Measurements from ENCODE around the gene CACYBP. TPM values are rescaled to one million over a fixed set of nuclear protein-coding genes. Genes with fewer than 3 reads are reported as not detected.

The CACYBP gene
- total RNA-seq, 1 experiment from 2014 or later = 282 TPM

DNA sequence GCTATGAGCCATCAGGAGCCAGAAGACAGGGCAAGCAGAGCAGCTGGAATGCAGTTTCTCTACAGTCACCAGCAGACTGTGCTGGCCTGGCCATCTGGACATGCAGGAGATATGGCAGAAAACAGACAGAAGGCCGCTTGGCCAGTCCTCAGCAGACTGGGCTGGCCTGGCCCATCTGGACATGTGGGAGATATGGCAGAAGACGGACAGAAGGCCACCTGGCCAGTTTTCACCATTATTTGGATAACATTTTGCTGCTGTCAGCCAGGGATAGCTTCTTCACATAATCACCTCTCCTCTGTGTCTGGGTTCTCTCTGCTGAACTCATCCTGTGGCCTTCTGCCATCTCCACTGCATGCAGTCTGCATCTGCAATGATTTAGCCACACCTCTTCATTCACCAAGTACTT is 25.0 kb upstream of the CACYBP start:
- no peak for DNase-seq (ENCODE audit: low read depth)

DNA sequence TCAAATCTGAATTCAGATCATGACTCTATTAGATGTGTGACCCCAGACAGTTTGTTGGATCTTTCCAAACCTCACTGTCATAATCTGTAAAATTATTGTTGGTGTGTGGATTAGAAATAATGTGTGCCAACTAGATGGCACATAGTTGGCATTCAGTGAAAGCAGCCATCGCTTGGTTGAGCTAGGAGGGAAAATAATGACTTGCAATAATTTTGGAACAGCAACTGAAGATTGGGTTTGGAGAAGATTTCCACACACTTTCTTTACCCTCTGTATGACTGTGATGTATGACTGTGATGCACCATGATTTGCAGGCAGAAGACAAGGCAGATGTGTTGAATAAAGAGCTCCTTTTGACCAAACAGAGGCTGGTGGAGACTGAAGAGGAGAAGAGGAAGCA is 24.0 kb upstream of the CACYBP start:
- DNase-seq (ENCODE audit: low read depth) = no peak

DNA sequence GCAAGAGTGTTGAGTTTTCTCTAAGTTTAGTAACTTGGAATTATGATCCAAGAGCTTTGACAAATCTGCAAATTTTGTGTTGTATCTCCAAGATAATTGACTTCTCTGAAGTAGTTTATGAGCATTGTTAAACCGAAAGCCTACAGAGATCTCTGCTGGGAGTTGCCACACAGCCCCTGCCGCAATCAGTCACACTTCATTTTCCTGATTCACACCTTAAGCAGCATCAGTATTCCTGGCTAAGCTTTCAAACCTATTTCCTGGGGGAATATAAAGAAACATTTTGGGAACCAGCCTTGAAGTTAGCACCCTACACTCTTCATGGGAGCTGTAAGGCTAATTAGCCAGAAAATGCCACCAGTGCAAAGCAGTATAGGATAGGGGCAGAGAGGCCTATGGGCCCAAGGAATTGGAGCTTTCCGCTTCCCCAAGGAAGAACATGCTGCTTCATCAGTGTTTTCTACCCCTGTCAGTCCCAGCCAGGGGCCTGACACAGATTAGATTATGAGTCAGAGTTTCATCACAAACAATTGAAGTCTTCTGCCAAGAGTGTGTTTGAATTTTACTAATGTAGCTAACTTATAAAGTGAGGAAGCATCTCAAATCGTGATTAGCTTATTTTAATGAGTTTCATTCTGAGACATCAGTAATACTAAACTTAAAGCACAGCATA is 23.2 kb upstream of the CACYBP start:
- DNase-seq (ENCODE audit: low read depth) = peak; percentile 48

DNA sequence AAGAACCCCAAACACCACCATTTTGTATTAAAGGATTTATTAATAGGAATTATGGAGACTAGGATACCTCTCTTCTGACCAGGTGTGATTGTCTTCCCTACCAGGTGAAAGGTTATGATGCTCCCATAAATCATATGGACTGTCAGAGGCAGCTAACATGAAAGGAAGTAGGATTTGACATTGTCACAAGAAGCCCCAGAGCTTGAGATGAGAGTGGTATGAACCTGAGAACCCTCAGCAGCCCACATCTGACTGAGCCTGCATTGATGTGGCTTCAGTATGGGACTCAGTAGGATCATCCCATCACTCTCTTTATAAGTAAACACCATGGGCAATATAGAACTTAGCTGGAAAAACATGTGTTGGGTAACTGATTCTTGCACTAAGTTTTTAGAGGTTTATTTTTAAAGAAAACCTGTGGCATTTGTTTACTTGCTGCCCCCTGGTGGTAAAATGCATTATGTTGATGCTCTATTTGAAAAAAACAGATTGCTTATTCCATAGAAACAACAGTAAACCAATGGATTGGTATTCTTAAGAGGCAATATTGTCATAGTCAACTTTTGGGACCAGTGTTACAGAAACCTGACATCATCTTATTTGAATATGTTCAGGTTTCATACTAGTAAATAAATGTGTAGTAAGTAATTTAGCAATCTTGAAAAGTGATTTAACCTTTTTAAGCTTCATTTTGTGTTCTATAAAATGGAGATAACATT is 16.6 kb upstream of the CACYBP start:
- peak; percentile 28 for DNase-seq (ENCODE audit: low read depth)

DNA sequence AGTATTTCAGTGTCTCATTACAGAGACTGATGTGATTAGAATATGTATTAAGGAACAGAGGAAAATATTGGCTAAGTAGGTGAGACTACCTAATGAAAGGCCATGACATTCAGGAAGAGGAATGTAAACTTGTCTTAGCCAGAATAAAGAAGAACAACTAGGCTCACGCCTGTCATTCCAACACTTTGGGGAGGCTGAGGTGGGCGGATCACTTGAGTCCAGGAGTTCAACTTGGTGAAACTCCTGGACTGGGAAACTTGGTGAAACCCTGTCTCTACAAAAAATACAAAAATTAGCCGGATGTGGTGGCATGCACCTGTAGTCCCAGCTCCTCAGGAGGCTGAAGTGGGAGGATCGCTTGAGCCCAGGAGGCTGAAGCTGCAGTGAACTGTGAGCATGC is 14.8 kb upstream of the CACYBP start:
- no peak for DNase-seq (ENCODE audit: low read depth)

DNA sequence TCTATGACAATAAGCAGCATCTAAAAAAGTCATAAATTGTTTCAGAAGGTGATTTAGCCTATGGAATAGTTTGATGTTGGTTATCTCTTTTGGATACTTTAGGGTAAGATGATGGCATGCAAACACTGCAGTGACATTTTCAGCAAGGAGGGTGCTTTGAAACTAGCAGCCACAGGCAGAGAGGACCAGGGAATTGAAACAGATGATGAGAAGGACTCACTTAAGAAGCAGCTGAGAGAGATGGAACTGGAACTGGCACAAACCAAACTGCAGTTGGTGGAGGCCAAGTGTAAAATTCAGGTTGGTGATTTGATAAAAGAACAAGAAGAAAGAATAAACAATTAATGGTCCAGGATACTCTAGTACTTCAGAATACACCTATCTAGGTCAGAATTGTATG is 11.2 kb upstream of the CACYBP start:
- no peak for DNase-seq (ENCODE audit: low read depth)

DNA sequence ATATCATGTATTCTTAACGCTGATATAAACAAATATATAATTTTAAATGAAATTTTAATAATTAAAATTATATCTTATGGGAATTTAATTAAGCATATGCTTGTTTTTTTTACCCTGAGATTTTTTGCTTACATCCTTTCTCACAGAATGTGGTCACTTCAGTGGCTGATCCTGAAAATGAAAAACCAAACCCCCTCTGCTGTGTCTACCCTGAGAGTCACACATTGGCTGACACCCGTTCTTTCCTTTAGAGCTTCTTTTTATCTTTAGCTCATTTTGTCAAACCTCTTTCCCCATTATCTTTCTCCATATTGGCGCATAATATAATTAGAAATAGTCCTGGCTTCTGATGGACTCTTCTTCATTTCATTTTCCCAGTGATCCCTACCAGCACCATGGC is 10.8 kb upstream of the CACYBP start:
- no peak for DNase-seq (ENCODE audit: low read depth)

DNA sequence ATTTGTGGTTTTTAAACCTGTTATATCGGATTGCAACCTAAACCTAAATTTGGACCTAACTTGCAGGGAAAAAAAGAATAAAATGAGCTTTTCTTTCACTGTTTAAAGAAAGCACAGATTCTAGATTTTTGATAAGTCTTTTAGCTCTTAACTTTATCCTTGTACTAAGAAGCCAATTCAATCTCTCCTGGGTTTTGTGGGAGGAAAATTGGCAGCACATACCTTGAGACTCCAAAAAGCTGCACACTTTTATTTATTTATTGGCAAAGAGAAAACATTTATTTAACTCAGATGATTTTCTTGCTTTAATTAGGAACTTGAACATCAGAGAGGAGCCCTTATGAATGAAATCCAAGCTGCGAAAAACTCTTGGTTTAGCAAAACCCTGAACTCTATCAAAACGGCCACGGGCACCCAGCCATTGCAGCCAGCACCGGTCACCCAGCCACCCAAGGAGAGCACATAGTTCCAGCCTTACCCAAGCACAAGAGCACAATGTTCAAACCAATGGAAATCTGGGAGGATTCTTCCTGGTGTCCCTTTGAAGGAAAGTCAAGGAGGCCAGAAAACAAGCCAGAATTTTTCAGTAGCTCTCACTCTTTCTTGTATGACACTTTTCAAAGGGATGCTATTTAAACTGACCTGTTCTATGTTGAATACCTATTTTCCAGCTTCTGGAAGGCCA is 10.1 kb upstream of the CACYBP start:
- no peak for DNase-seq (ENCODE audit: low read depth)

DNA sequence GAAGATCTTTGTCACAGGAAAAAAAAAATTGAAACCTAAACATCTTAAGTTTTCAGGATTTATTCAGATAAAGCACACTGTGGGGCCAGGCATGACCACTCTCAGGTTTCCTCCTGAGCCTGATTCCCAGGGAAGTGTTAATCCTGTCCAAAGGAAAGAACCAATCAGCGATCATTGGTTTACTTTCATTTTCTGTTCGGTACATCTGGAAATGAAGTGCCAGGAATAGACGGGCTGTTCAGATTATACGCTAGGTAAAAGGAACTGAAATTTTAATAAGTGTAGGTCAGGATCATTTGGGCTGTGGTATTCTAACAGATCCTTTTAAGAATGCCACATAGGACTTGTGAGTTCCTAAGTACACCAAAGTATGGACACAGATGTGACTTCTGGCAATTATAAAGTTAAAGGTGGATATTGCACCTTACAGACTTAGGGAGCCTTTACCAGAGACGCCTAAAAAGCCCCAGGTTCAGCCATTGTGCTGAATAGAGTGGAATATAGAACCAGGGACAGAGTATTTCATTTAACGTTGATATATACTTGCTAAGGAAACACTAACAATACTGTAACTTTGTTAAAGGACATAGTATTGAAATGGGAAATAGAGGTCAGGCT is 9.3 kb upstream of the CACYBP start:
- peak; percentile 79 for DNase-seq (ENCODE audit: low read depth)

DNA sequence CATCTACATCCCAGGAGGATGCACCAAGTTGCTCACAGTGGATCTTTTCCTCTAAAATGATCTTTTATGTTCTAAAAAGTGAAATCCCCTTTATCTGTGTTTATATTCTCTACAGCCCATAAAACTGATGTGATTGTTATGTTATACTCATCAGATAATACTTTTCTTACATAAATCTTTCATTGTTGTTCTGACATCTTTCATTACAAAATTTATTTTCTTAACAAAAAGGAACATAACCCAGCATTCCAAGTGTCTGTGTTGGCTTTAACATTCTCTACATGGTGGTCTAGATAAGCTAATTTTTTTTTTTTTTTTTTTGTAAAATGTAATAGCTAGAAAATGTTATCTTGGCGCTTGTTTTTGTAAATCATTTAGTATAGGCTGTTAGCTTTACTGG is 8.3 kb upstream of the CACYBP start:
- no peak for DNase-seq (ENCODE audit: low read depth)

DNA sequence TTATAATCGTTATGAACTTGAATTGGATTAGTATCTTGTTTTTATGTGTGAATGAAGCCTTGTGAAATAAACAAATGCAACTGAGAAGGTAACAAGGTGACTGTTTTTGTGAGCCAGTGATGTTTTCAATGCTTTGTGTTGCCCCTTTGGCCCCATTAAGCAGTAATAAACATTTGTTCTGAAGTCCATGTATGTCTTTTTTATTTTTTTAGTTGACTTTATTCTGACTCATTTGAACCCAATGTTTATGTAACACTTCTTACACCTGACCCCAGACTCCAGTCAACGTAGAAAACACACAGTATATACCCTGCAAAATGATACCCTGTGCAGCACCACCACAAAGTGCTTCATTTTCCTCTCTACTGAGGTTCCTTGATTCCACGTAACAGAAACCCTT is 4.6 kb upstream of the CACYBP start:
- DNase-seq (ENCODE audit: low read depth) = no peak

DNA sequence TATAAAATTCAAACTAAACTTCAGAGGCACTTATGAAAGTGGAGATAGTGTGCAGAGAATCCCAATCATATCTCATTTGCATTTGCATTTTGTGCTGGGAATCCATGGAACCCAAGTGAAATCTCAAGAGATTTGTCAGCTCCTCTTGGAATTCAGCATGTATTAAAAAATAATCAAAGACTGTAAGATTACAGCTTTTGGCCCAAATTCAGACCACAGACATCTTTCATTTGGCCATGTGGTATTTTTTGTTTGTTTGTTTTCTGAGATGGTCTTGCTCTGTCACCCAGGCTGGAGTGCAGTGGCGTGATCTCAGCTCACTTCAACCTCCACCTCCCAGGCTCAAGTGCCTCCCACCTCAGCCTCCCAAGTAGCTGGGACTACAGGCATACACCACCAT is 3.8 kb upstream of the CACYBP start:
- DNase-seq (ENCODE audit: low read depth) = peak; percentile 6

DNA sequence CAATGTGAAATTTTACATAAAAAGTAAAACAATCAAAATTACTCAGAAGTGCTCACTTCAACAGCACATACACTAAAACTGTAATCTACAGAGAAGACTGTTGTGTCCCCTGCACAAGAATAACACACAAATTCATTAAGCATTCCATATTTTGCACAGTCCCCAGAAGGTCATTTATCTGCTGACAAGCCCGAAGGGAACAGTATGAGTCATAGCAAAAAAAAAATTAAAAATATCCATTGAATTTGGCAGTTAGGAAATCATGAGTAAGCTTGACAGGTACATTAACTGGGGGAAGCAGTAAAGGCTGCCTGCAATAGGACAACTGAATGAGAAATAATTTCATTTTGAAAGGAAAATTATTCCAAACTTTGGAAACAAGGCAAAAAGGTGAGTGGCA is 3.3 kb upstream of the CACYBP start:
- peak; percentile 6 for DNase-seq (ENCODE audit: low read depth)

DNA sequence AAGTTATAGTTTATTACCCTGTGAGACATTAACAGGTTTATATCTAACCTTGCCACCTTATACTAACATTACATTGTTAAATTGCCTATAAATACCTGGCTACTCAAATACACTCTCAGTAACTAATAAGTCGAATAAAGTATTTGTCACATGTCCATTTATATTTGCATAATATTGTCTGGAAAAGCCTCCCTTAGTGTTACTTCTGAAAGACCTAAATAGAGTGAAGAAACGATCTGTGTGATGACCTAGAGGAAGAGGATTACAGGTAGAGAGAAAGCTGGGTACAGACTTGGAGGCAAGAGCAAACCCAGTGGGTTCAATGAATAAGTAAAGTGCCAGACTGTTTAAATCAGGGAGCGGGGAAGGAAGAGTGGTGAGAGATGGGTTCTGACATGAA is 2.7 kb upstream of the CACYBP start:
- no peak for DNase-seq (ENCODE audit: low read depth)

DNA sequence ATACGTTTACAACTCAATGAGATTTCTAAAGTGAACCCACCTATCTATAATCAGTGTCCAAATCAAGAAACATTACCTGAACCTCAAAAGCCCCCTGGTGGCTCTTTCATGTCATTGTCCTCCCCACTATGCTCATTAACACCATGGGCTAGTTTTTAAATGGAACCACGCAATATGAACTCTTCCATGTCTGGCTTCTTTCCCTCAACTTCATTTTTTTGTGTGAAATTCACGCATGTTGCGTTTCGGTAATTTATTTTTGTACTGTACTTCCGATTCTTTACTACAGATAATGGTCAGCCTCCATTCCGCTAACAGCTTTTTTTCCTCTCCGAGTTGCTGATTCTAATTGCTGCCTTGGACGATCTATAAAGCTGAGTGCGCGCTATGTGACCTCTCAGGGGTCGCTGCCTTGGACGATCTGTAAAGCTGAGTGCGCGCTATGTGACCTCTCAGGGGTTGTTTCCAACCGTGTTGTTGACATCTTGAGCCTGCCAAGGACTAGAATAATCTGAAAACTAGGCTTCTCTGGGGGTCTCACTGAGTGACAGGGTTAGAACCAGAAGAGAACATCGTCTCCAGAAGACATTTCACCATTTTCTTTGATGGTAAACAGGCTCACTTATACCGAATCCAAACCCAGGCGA is 1.1 kb upstream of the CACYBP start:
- DNase-seq (ENCODE audit: low read depth) = peak; percentile 55

DNA sequence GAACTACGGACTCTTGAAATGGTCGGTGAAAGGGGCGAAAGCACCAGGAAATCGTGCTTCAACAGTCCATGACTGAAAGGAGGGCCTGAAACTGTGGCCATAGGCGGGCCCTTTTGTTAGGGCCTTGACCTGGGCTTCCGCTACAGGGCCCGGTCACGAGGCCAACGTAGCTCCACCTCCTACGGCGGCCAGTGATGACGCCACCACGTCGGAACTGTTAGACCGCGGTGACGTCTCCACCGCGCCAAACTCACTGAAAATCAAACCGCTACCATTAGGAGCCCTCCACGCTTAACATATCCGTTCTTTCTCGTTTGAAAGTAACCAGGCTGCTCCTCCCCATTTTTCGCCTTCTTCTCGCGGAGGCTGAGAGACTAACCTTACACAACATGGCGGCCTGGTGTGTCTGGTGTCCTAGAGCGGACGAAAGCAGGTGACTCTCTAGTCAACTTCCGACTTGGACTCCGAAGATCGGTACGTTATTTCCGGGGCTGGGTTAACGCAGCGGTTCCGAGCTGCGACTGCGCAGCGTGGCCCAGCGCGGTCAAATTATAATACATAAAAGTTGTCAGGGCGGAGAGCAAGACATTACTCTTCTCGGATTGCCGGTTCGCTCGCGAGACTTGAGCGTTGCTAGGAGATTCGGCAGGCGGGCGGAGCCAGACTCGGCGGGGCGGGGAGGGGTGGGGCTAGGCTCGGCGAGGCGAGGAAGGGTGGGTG is 371 bp upstream of the CACYBP start:
- peak; percentile 98 for DNase-seq (ENCODE audit: low read depth)

DNA sequence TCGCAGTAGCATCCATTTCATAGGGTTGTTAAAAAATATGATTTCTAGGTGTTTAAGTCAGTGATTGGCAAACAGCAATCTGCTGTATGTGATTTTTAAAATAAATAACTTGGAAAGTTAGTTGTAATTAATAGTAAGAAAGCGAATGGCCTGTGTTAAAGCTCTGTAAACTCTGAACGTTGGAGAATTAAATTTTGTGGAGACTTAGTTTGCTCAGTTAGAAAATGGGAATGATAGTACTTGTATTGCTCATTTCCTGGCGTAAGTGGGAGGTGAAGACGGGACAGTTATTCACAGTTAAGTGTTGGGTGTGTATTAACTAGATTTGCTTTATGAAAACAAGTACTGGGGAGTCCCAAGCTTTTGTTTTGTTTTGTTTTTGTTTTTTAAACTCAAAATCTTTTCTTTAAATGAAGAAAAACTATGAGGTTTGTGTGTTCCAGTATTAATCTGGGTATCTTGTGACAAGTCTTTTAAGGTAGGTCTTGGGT is 995 bp downstream of the CACYBP start:
- peak; percentile 30 for DNase-seq (ENCODE audit: low read depth)

DNA sequence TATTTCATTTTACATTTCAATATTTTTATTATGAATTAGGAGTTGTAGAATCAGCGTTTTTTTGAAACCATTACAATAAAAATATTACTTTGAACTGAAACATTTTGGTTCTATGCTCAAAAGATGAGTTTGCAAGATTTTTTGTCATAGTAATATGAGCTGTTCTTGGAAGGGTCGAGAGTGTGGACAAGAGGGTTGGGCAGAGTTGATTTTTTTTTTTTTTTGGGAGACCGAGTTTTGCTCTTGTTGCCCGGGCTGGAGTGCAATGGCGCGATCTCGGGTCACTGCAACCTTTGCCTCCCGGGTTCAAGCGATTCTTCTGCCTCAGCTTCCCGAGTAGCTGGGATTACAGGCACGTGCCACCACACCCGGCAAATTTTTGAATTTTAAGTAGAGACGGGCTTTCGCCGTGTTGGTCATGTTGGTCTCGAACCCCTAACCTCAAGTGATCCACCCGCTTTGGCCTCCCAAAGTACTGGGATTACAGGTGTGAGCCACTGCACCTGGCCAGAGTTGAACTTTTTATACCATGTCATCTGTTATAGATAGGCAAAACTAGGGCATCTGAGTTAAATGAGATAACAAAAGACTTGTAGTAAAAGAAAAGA is 3.3 kb downstream of the CACYBP start:
- no peak for DNase-seq (ENCODE audit: low read depth)

DNA sequence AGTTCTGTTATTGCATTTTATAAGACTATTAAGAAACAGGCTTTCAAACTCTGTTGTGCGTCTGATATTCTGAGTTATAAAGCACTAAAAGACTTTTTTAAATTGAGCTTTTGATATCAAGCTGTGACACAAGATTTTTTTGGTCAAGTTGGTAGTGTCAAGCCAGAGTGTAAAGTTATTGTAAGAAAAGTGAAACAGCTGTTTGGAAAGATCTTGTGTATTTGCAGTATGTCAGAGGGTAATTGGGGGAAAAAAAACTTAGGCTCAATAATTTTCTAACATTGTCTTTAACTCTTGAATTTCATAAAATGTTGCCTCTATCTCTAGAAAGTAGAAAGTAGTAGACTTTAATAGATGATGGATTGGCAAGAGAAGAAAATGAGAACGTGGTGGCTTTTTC is 3.8 kb downstream of the CACYBP start:
- DNase-seq (ENCODE audit: low read depth) = no peak

DNA sequence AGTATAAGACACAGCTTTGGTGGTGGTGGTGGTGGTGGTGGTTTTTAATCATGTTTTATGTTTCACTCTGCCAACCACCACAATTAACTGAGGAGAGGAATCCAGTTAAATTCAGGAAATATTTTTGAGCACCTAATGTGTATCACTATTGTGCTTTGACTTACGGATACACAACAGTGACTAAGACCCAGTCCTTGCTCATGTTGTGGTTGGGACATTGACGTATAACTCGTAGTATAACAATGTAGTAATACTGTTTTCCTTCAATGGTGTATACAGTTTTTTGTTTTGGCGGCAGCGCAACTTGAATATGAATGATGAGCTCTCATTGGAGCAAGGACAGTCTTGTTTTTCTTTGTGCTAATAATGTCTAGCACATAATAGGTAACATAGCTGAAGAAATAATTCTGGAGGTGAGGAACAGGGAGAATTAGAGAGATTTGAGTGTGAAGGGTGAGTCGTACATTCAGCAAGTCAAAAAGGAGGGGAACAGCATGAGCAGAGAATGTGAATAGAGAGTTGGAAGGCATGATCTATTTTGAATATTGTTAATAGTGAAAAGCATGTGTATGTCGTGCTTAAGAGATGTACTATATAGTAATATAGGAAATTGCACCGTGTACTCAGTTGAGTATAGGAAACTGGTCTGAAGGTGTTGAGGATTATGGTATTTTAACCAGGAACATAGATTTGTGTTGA is 5.5 kb downstream of the CACYBP start:
- DNase-seq (ENCODE audit: low read depth) = no peak

Measured in Daoy (cell line).